Measurements from ENCODE around the gene ERBB4. TPM values are rescaled to one million over a fixed set of nuclear protein-coding genes. Genes with fewer than 3 reads are reported as not detected.
"Not testable (repeated sequence)": the region's sequence is repeated elsewhere in the genome, so short reads cannot be mapped to it uniquely, and the experiment has no call there.

The ERBB4 gene
- total RNA-seq, 1 experiment from 2014 or later = 0.15 TPM

DNA sequence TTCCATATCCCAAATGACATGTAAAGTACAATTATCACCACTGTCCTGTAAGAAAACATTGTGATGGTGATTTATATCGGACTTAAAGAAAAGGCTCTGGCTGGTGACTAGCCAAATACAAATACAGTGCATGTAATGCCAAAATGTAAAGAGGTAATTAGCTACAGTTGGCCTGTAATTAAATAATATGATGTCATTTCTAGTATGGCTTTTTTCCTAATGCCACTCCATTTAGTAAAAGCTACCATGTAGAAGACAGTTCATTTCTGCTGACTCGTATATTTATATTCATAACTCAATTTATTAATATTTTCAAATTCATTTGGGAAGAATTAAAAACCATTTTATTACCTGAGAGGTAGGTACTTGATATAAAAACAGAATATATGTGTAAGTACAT, 815.7 kb downstream of the ERBB4 start:
- no TSS peak for BruUV-seq (replicated peaks)
- POLR2A ChIA-PET = no interaction called here

GRCh38 chr2:211721874-211722273, 816.7 kb downstream of the ERBB4 start:
- ATAC-seq; BruUV-seq (replicated peaks); CTCF ChIA-PET; H3K36me3 ChIP-seq (ENCODE audit: control insufficient read depth, insufficient read depth, low read length); in situ Hi-C loops (cut with HindIII; ENCODE audit: low pct_unique_long_range_greater_than_20kb, low sequenced_read_pairs); H3K27me3 ChIP-seq (ENCODE audit: control insufficient read depth, insufficient read depth, low read length); H3K9me3 ChIP-seq (ENCODE audit: control insufficient read depth, insufficient read depth, low read depth, low read length); POLR2A ChIA-PET; H3K4me1 ChIP-seq (ENCODE audit: control insufficient read depth, insufficient read depth, low read length); H3K27ac ChIP-seq (ENCODE audit: low read length); H3K4me3 ChIP-seq (ENCODE audit: low read depth in 2 of 2, low read length in 2 of 2); DNase-seq (ENCODE audit: low read depth, low spot score); intact Hi-C loops (cut with micrococcal nuclease; ENCODE audit: unreplicated experiment): not testable (repeated sequence)

More for the DNA sequence above, 815.7 kb downstream of the ERBB4 start:
- in situ Hi-C loops (cut with HindIII; ENCODE audit: low pct_unique_long_range_greater_than_20kb, low sequenced_read_pairs) (no loop called here), intact Hi-C loops (cut with micrococcal nuclease; ENCODE audit: unreplicated experiment) (no loop called here)
- Histone ChIP-seq H3K27me3 (ENCODE audit: control insufficient read depth, insufficient read depth, low read length) (no peaks in the 10 kb centered on the region), H3K4me3 (ENCODE audit: low read depth in 2 of 2, low read length in 2 of 2) (no peak overlapping the region), H3K9me3 (ENCODE audit: control insufficient read depth, insufficient read depth, low read depth, low read length) (no peaks in the 10 kb centered on the region), H3K36me3 (ENCODE audit: control insufficient read depth, insufficient read depth, low read length) (no peaks in the 10 kb centered on the region), H3K27ac (ENCODE audit: low read length) (no peak overlapping the region), H3K4me1 (ENCODE audit: control insufficient read depth, insufficient read depth, low read length) (no peaks in the 10 kb centered on the region)
- TF ChIP-seq, protein P1, sequence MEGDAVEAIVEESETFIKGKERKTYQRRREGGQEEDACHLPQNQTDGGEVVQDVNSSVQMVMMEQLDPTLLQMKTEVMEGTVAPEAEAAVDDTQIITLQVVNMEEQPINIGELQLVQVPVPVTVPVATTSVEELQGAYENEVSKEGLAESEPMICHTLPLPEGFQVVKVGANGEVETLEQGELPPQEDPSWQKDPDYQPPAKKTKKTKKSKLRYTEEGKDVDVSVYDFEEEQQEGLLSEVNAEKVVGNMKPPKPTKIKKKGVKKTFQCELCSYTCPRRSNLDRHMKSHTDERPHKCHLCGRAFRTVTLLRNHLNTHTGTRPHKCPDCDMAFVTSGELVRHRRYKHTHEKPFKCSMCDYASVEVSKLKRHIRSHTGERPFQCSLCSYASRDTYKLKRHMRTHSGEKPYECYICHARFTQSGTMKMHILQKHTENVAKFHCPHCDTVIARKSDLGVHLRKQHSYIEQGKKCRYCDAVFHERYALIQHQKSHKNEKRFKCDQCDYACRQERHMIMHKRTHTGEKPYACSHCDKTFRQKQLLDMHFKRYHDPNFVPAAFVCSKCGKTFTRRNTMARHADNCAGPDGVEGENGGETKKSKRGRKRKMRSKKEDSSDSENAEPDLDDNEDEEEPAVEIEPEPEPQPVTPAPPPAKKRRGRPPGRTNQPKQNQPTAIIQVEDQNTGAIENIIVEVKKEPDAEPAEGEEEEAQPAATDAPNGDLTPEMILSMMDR (IDR thresholded peaks at IDR 0.05) = no peak
- no peak for TF ChIP-seq TCF7L2 (IDR thresholded peaks at IDR 0.05; ENCODE audit: low read depth, low read length)
- no peak for TF ChIP-seq SIN3A (IDR thresholded peaks at IDR 0.05; ENCODE audit: borderline replicate concordance, insufficient read depth, low read depth, low read length)
- no peak for TF ChIP-seq REST (IDR thresholded peaks at IDR 0.05; ENCODE audit: insufficient read depth in 1 of 2, low read depth in 2 of 2, low read length in 1 of 2)
- TF ChIP-seq POLR2AphosphoS5 (IDR thresholded peaks at IDR 0.05; ENCODE audit: low read depth, low read length) = no peak
- CTCF ChIA-PET = no interaction called here
- ATAC-seq (no peak), DNase-seq (ENCODE audit: low read depth, low spot score) (no peak)

DNA sequence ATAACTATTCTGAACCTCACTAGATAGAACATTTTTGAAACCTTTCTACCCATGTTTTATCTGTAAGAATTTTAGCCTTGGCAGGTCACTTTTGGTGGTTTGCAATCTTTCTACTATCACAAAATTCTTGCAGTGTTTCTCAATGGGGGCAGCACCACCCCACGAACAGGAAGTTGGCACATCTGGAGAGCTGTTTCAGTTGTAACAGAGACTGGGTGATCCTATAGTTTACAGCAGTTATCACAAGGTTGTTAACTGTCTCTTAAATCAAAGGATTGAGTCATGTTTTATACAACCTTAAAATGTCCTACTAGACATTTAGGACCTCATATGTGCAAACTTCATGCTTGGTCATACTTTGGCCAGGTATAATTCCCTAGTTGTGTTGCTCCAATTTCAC, 829.2 kb downstream of the ERBB4 start:
- no peak for ATAC-seq

More for the DNA sequence above, 829.2 kb downstream of the ERBB4 start:
- TF ChIP-seq, protein P1 (IDR thresholded peaks at IDR 0.05) = no peak
- TF ChIP-seq POLR2AphosphoS5 (IDR thresholded peaks at IDR 0.05; ENCODE audit: low read depth, low read length) (no peak), REST (IDR thresholded peaks at IDR 0.05; ENCODE audit: insufficient read depth in 1 of 2, low read depth in 2 of 2, low read length in 1 of 2) (no peak), SIN3A (IDR thresholded peaks at IDR 0.05; ENCODE audit: borderline replicate concordance, insufficient read depth, low read depth, low read length) (no peak), TCF7L2 (IDR thresholded peaks at IDR 0.05; ENCODE audit: low read depth, low read length) (no peak)
- ChIA-PET CTCF (no interaction called here), POLR2A (no interaction called here)
- Histone ChIP-seq H3K4me3 (ENCODE audit: low read depth in 2 of 2, low read length in 2 of 2) (no peak overlapping the region), H3K27me3 (ENCODE audit: control insufficient read depth, insufficient read depth, low read length) (no peaks in the 10 kb centered on the region), H3K36me3 (ENCODE audit: control insufficient read depth, insufficient read depth, low read length) (no peaks in the 10 kb centered on the region), H3K4me1 (ENCODE audit: control insufficient read depth, insufficient read depth, low read length) (no peaks in the 10 kb centered on the region), H3K27ac (ENCODE audit: low read length) (no peak overlapping the region), H3K9me3 (ENCODE audit: control insufficient read depth, insufficient read depth, low read depth, low read length) (no peaks in the 10 kb centered on the region)
- in situ Hi-C loops (cut with HindIII; ENCODE audit: low pct_unique_long_range_greater_than_20kb, low sequenced_read_pairs) = no loop called here
- no TSS peak for BruUV-seq (replicated peaks)
- DNase-seq (ENCODE audit: low read depth, low spot score) = no peak
- intact Hi-C loops (cut with micrococcal nuclease; ENCODE audit: unreplicated experiment) = no loop called here
